Ecto neural progenitor cell (in vitro differentiated cells): Measurements from ENCODE around the gene SLC24A4.

Experiments
- DNase-seq: peaks from one replicate; pipeline ENCODE4 v3.0.0-alpha.2; 2018; ENCODE audit warnings: low spot score

SLC24A4 gene

DNA sequence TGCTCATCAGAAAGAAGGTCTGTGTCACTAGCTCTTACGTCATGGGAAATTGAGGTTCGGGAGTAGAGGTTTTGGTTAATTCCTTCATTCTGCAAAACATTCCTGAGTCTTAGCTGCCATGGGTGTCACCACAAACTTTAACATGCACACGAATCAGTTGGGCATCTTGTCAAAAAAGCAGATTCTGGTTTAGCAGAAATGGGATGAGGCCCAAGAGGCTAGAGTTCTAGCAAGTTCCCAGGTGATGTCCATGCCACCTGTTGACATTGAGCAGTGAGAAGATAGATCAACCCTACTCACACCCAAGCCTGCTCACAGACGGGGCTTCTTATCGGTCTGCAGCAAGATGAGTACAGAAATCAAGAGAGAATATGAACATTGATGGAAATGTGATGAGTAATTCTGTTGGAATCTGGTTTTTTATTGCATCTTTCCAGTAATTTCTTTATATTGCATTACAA lies 179.0 kb downstream of the SLC24A4 start:
- no peak for DNase-seq

DNA sequence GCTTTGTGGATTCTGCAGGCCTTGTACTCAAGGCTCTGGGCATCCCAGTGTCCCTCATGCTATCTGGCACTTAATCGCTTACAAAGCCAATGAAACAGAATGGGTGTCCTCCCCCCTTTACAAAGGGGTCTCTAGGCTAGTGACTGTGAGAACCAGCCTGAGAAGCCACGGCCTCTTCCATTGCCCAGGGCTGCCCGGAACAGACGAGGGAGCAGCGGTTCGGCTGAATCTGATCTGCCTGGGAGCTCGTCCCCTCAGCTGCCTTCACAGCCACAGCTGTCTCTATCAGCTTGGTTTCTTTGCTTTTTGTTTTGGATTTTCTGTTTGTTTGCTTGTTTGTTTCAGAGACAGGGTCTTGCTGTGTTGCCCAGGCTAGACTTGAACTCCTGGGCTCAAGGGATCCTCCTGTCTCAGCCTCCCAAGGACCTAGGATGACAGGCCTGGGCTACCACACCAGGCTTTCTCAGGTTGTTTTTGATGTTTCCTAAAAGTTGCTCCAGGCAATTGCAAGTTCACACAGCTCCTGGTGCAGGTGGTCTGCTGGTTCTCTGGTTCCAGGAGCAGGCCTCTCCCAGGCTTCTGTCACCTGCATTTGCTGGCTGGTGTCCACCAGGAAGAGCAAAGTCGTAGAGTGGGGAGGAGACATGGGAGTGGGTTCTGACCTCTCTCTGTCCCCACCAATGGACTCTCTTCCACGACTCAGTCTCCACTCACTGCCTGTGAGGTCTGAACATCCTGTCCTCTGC lies 179.7 kb downstream of the SLC24A4 start:
- no peak for DNase-seq

DNA sequence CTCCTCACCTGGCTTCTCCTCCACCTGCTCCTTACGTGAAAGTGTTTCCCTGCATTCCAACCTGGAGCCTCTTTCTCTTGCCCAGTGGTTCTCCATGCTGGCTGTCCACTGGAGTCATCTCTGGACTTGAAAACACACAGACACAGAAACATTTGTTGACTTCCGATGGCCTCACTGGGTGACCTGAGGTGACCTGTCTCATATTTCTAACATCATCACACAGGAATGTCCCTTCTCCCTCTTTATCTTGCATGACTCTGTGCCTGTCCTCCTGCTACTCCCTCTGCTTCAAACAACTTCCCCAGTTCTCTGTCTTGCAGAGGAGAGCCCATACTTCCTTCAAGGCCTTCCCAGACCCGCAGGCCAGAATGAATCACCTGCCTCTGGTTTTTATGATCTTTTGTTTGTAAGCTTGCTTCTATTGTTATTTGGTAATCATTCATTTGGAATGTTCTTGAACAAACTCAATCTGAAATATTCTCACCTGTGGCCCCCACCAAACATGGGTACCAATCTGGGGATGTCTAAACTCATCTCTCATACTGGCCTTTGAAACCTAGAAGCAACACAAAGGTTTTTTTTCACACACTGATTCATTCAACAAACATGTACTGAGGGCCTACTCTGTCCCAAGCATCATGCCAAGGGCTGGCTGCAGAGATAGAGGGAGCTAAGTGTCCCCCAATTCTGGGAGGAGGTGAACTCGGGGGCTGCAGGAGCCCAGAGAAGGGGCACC lies 181.0 kb downstream of the SLC24A4 start:
- DNase-seq = no peak

- no peak for DNase-seq
Observed at GRCh38 chr14:92505826-92506225, 182.9 kb downstream of the SLC24A4 start.

- no peak for DNase-seq
Observed at GRCh38 chr14:92506231-92506630, 183.3 kb downstream of the SLC24A4 start.

DNA sequence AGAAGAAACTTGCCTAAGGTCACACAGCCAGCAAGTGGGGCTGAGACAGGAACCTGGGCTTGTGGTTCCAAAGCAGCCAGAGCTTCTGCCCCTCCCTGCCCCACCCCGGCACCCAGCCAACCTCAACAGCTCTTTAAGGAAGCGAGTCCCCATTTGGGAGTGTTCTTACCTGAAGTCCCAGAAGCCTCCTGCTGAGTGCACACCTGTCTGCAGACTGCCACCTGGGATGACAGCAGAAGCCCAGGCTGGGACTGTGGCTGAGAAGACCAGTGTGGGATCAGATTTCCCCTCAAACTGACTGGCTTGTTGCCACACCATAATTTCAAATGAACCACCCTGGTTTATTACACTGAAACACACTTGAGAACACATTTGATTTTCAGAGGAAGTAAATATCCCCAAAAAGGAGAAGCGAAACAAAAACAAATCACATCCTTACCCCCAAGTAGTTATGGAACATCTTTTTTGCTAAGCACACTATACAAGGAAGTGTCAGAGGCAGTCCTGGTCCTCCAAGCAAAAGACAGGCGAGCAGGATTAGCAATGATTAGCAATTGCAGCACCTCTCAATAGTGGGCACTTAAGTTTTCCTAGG lies 184.3 kb downstream of the SLC24A4 start:
- DNase-seq = no peak

GRCh38 chr14:92510972-92511371 lies 188.0 kb downstream of the SLC24A4 start:
- no peak for DNase-seq

- no peak for DNase-seq
Observed at GRCh38 chr14:92511453-92512238, 188.7 kb downstream of the SLC24A4 start.

DNA sequence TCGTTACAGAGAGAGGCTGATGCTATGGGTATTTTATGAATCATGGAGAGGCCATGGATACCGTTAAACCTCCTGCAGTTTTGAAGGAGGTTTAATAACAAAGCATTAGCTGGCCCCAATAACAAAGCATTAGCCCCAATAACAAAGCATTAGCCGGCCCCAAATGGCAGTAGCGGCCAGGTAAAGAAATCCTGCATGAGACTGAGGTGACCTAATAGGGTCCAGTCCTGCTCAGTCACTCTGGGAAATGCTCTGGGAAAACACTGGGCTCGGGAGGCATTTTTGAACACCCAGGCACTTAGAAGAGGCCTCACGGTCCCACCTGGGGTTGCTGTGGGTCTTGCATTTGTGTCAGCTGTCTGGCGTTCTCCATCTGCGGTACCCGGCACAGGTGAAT lies 189.8 kb downstream of the SLC24A4 start:
- DNase-seq = no peak

GRCh38 chr14:92513204-92513965 lies 190.4 kb downstream of the SLC24A4 start, which contains the start of gene RIN3:
TSS of gene RIN3 (plus strand) at chr14:92513781. CDS start at chr14:92513933, 152 bp downstream.
- DNase-seq = peak; percentile 73

DNA sequence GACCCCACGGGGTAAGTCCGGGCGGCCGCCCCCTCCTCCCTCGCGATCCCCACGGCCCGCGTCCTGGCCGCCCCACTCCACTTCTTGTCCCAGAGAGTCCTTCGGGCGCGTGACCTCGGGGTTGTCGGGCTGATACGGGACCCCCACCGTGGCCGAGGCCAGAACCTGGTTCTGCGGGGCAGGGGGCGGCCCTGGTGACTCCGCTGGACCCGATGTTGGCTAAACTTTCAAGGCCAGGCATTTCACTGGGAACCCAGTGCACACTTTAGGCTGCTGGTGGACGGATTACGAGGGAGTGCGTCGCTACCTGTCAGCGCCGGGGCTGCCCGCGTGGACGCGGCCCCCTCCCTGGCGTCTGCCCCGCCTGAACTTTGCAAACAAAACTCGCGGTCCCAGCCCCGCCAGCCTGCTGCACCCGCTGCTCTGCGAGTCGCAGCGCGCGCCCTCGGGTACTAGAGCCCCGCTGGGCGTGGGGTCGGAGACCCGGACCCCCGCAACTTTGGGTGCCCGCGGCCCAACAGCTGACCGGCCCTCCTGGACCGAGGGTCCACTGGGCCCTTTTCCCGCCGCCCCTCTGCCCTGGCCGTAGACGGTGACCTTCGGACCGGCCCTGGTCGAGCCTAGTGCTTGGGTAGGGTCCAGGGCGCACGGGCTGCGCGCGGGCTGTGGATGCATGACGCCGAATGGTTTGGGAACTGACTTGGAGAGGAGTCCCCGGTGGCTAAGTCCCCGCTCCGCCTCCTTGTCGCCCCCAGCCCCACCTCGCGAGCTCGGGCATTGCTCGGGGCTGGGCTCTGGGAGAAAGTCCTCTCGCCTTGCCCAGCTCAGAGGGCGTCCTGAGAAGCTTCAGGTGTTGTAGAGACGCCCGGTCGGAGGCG lies 191.2 kb downstream of the SLC24A4 start:
- peak; percentile 61 for DNase-seq

DNA sequence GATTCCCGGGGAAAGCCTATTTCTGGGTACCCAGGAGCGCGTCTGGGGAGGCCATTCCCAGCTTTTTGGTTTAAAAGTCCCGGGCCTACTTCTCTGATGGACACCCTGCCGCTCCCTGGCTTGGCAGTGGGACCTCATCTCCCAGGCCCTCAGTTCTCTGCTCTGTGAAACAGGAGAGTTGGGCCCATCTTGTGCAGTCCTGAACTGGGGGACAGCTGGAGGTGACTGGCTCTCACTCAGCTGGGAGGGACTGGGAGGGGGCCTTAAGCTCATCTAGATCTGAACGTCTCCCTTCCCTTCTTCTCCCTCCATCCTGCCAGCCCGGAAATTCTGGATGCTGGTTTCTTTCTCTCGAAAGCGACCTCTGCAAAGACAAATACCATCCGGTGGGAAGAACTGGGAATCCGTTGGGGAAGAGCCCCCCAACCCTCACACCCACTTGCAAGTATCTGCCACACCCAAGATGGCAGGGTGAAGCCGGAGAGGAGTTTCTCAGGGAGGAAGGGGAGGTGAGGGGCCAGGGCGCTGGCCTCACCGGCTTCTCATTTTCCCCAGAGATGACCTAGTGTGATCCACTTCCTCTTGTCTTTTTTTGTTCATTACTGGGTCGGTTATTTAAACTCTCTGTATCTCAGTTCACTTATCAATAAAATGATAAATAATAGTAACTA lies 192.0 kb downstream of the SLC24A4 start:
- DNase-seq = no peak

GRCh38 chr14:92515546-92516343 lies 192.8 kb downstream of the SLC24A4 start:
- DNase-seq = no peak

- no peak for DNase-seq
Observed at GRCh38 chr14:92516344-92516965, 193.5 kb downstream of the SLC24A4 start.

DNA sequence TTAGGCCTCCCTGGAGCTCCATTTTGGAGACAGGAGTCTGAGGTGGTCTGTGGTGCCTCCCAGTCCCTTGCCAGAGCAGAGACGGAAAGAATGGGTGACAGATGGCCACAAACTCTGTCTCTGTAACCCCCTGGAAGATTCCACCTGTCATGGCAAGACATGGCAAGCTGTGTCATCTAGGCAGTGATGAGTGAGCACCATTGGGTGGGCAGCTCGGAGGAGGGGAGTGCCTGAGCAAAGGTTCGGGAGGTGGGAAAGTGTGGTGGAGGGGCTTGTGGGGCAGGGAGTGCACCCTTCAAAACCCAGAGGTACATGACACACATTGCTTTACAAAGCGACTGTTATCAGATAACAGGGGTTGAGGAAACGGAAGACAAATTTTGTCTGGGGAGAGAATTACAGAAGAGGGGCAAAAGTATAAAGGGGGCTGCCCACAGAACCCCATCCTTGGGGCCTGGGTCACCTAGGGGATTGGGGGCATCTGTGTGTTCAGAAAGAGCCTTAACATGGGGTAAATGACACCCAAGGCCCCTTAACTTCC lies 194.1 kb downstream of the SLC24A4 start:
- DNase-seq = no peak

DNA sequence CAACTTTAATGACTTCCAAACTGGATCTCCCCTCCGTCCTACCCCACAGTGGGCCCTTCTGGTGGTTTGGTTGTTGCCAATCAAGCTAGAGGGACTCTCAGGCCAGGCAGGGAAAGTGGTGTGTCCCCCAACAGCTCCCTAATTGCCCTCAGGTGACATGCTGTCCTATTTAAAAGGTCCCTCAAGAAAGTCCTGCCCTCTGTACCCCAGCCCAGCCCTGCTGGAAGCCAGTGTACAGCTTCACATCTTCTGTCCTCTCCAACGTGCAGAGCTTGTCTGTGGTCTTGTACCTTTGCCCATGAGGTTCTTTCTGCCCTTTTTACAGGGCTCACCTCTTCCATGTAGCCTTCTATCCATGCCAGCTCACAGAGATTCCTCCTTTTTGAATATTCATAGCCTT lies 194.8 kb downstream of the SLC24A4 start:
- no peak for DNase-seq

- no peak for DNase-seq
Observed at GRCh38 chr14:92519246-92520101, 196.5 kb downstream of the SLC24A4 start.
